ENCODE measurements around the gene SERPINA5.

The SERPINA5 gene

GRCh38 chr14:94547151-94547680 lies 34.0 kb upstream of the SERPINA5 start:
- Histone ChIP-seq H3K79me2 (ENCODE audit: low read length) (no peaks in the 10 kb centered on the region), H4K20me1 (ENCODE audit: insufficient read depth, low read length) (no peaks in the 10 kb centered on the region), H3K9ac (ENCODE audit: low read length) (no peak overlapping the region), H3K4me3 (ENCODE audit: low read length) (no peak overlapping the region), H3K36me3 (replicated peaks; ENCODE audit: insufficient read depth, low read length) (no peaks in the 10 kb centered on the region), H3K27me3 (replicated peaks; ENCODE audit: insufficient read depth, low read length) (no peaks in the 10 kb centered on the region), H2AFZ (ENCODE audit: low read length) (no peak overlapping the region), H3K9me3 (replicated peaks; ENCODE audit: insufficient read depth, low read length) (no peaks in the 10 kb centered on the region), H3F3A (ENCODE audit: insufficient read depth, low read length) (no peaks in the 10 kb centered on the region), H3K4me1 (ENCODE audit: low read length) (no peaks in the 10 kb centered on the region), H3K27ac (ENCODE audit: low read length) (no peak overlapping the region), H3K9me2 (replicated peaks; ENCODE audit: insufficient read depth, low read length) (no peaks in the 10 kb centered on the region), H3K4me2 (ENCODE audit: low read depth, low read length) (no peak overlapping the region)
- DNase-seq: no peak
- no peak for TF ChIP-seq EZH2 (optimal IDR thresholded peaks at IDR 0.05; ENCODE audit: low read depth, low read length)
- TF ChIP-seq CTCF (IDR thresholded peaks at IDR 0.05; ENCODE audit: low read length): no peak
- no peak for TF ChIP-seq EZH2phosphoT487 (IDR thresholded peaks at IDR 0.05; ENCODE audit: low read length)

- Histone ChIP-seq H3K4me1 (ENCODE audit: low read length) (no peaks in the 10 kb centered on the region), H3K27ac (ENCODE audit: low read length) (no peak overlapping the region), H3K9me2 (replicated peaks; ENCODE audit: insufficient read depth, low read length) (no peaks in the 10 kb centered on the region), H3K36me3 (replicated peaks; ENCODE audit: insufficient read depth, low read length) (no peaks in the 10 kb centered on the region), H4K20me1 (ENCODE audit: insufficient read depth, low read length) (no peaks in the 10 kb centered on the region), H3K9me3 (replicated peaks; ENCODE audit: insufficient read depth, low read length) (no peaks in the 10 kb centered on the region), H3K4me2 (ENCODE audit: low read depth, low read length) (no peak overlapping the region), H2AFZ (ENCODE audit: low read length) (no peak overlapping the region), H3K79me2 (ENCODE audit: low read length) (no peaks in the 10 kb centered on the region), H3K27me3 (replicated peaks; ENCODE audit: insufficient read depth, low read length) (no peaks in the 10 kb centered on the region), H3K9ac (ENCODE audit: low read length) (no peak overlapping the region), H3K4me3 (ENCODE audit: low read length) (no peak overlapping the region), H3F3A (ENCODE audit: insufficient read depth, low read length) (no peaks in the 10 kb centered on the region)
- DNase-seq: no peak
- TF ChIP-seq CTCF (IDR thresholded peaks at IDR 0.05; ENCODE audit: low read length) (no peak), EZH2phosphoT487 (IDR thresholded peaks at IDR 0.05; ENCODE audit: low read length) (no peak), EZH2 (optimal IDR thresholded peaks at IDR 0.05; ENCODE audit: low read depth, low read length) (no peak)
Measured at GRCh38 chr14:94547726-94548125, 33.5 kb upstream of the SERPINA5 start.

- no peak overlapping the region for H3K27ac ChIP-seq (ENCODE audit: low read length)
- no peak overlapping the region for H3K4me2 ChIP-seq (ENCODE audit: low read depth, low read length)
- H3F3A ChIP-seq (ENCODE audit: insufficient read depth, low read length): no peaks in the 10 kb centered on the region
- H3K79me2 ChIP-seq (ENCODE audit: low read length): no peaks in the 10 kb centered on the region
- no peaks in the 10 kb centered on the region for H3K27me3 ChIP-seq (replicated peaks; ENCODE audit: insufficient read depth, low read length)
- H3K36me3 ChIP-seq (replicated peaks; ENCODE audit: insufficient read depth, low read length): no peaks in the 10 kb centered on the region
- no peaks in the 10 kb centered on the region for H4K20me1 ChIP-seq (ENCODE audit: insufficient read depth, low read length)
- H3K9ac ChIP-seq (ENCODE audit: low read length): no peak overlapping the region
- no peaks in the 10 kb centered on the region for H3K4me1 ChIP-seq (ENCODE audit: low read length)
- no peak overlapping the region for H3K4me3 ChIP-seq (ENCODE audit: low read length)
- H3K9me2 ChIP-seq (replicated peaks; ENCODE audit: insufficient read depth, low read length): no peaks in the 10 kb centered on the region
- no peaks in the 10 kb centered on the region for H3K9me3 ChIP-seq (replicated peaks; ENCODE audit: insufficient read depth, low read length)
- no peak for DNase-seq
- no peak overlapping the region for H2AFZ ChIP-seq (ENCODE audit: low read length)
- TF ChIP-seq EZH2phosphoT487 (IDR thresholded peaks at IDR 0.05; ENCODE audit: low read length) (no peak), CTCF (IDR thresholded peaks at IDR 0.05; ENCODE audit: low read length) (no peak), EZH2 (optimal IDR thresholded peaks at IDR 0.05; ENCODE audit: low read depth, low read length) (no peak)
Measured at GRCh38 chr14:94548131-94548998, 32.9 kb upstream of the SERPINA5 start.
